GM12878 (cell line): ENCODE data around the gene PLCG2. TPM values are rescaled to one million over a fixed set of nuclear protein-coding genes. Genes with fewer than 3 reads are reported as not detected.

Source experiments
- ATAC-seq: fragments of 200-7000 bp; cut with Tn5 transposase; 3 replicates; pipeline ENCODE4 v1.9.1; 2020; ENCODE audit warnings: mild to moderate bottlenecking, moderate library complexity
- BruUV-seq: library from RNA; stranded (reverse); fragments of 400-500 nt; replicated peaks from 2 replicates; lab custom pipeline; 2021; lab: Mats Ljungman, UMichigan
- CTCF ChIA-PET: fragments of 300-600 bp; sonication (Branson Sonifier 250); formaldehyde crosslinking; extraction: SDS; loops from one replicate; lab custom pipeline; 2021; ENCODE audit warnings: inconsistent platforms; lab: Yijun Ruan, JAX
- POLR2A ChIA-PET: fragments of 350-600 bp; formaldehyde crosslinking; extraction: SDS; loops from one replicate; lab custom pipeline; 2021; ENCODE audit warnings: inconsistent platforms; lab: Charles Lee
- RAD21 ChIA-PET: fragments of 300-600 bp; sonication (Branson Sonifier 250); formaldehyde crosslinking; loops from one replicate; lab custom pipeline; 2023; ENCODE audit warnings: antibody characterized with exemption; ENCODE audit not compliant: unreplicated experiment; lab: Charles Lee
- SMC1A ChIA-PET: fragments of 300-600 bp; sonication (Branson Sonifier 250); formaldehyde crosslinking; loops from one replicate; lab custom pipeline; 2023; ENCODE audit not compliant: unreplicated experiment, uncharacterized antibody; lab: Charles Lee
- DNase-seq: peaks from one replicate; pipeline ENCODE4 v3.0.0-alpha.2; 2011; ENCODE audit warnings: low read depth, low spot score
- FAIRE-seq: peaks from 3 replicates; lab custom pipeline; 2011; peaks lifted over from hg19 to GRCh38; lab: Jason Lieb, UNC
- H2AFZ ChIP-seq: 2 replicates; pipeline ENCODE4 v1.6.0; 2011; ENCODE audit warnings: low read depth, low read length, control low read depth; ENCODE audit not compliant: control insufficient read depth
- H3K27ac ChIP-seq: 2 replicates; pipeline ENCODE4 v1.5.1; 2011; ENCODE audit warnings: control low read depth; ENCODE audit not compliant: control insufficient read depth, insufficient read depth
- H3K27me3 ChIP-seq, 2 experiments: replicated peaks in 1 of 2; 2 replicates each; pipeline versions ENCODE4 v1.6.0 to v1.6.1; 2011; ENCODE audit warnings: low read length in 1 of 2; ENCODE audit not compliant: control insufficient read depth in 2 of 2, insufficient read depth in 2 of 2
- H3K36me3 ChIP-seq, 2 experiments: 2 replicates each; pipeline ENCODE4 v1.5.1; 2011; ENCODE audit warnings: low read length in 1 of 2; ENCODE audit not compliant: control insufficient read depth in 2 of 2, insufficient read depth in 2 of 2
- H3K4me1 ChIP-seq: 2 replicates; pipeline ENCODE4 v1.6.1; 2011; ENCODE audit warnings: mild to moderate bottlenecking, low read length, moderate library complexity, mixed read lengths; ENCODE audit not compliant: control insufficient read depth, insufficient read depth
- H3K4me2 ChIP-seq: 2 replicates; pipeline ENCODE4 v1.6.0; 2011; ENCODE audit warnings: control low read depth; ENCODE audit not compliant: control insufficient read depth, insufficient read depth
- H3K4me3 ChIP-seq: fragments of 200-600 bp; sonication (generic); 2 replicates; pipeline ENCODE4 v1.5.1; 2016
- H3K79me2 ChIP-seq: 2 replicates; pipeline ENCODE4 v1.6.0; 2011; ENCODE audit warnings: low read length; ENCODE audit not compliant: control insufficient read depth, insufficient read depth
- H3K9ac ChIP-seq: 2 replicates; pipeline ENCODE4 v1.8.0; 2011; ENCODE audit warnings: low read length, control low read depth, mixed read lengths; ENCODE audit not compliant: control insufficient read depth, insufficient read depth
- H3K9me3 ChIP-seq: replicated peaks from 3 replicates; pipeline ENCODE4 v1.5.1; 2011; ENCODE audit warnings: mild to moderate bottlenecking, low read length; ENCODE audit not compliant: control insufficient read depth, insufficient read depth
- H4K20me1 ChIP-seq: 2 replicates; pipeline ENCODE4 v1.6.0; 2011; ENCODE audit not compliant: control insufficient read depth, insufficient read depth
- CBX5 ChIP-seq: sonication (generic); IDR thresholded peaks from 2 replicates; pipeline ENCODE4 v1.6.1; 2016; ENCODE audit warnings: low read depth, moderate library complexity, mild to moderate bottlenecking, inconsistent platforms
- EED ChIP-seq: sonication (generic); IDR thresholded peaks from 2 replicates; pipeline ENCODE4 v1.6.1; 2016; ENCODE audit warnings: antibody characterized with exemption, low read depth
- MXI1 ChIP-seq: fragments of 150-350 bp; IDR thresholded peaks from 2 replicates; pipeline ENCODE4 v1.6.1; 2011; ENCODE audit warnings: low read depth, mild to moderate bottlenecking, inconsistent platforms, low read length, improper control_type of control experiment
- NFYB ChIP-seq: IDR thresholded peaks from 2 replicates; pipeline ENCODE4 v1.6.1; 2011; ENCODE audit warnings: low read depth, mild to moderate bottlenecking, low read length, improper control_type of control experiment, moderate library complexity; ENCODE audit not compliant: insufficient read depth
- PRDM15 ChIP-seq: fragments of 450-650 bp; formaldehyde crosslinking; IDR thresholded peaks from 2 replicates; pipeline ENCODE4 v1.4.0; 2020; ENCODE audit warnings: mild to moderate bottlenecking, moderate library complexity
- SPI1 ChIP-seq: IDR thresholded peaks from 2 replicates; pipeline ENCODE4 v1.6.1; 2011; ENCODE audit warnings: low read depth, mild to moderate bottlenecking, low read length, moderate library complexity, borderline replicate concordance; ENCODE audit not compliant: insufficient read depth
- SREBF1 ChIP-seq: IDR thresholded peaks from 2 replicates; pipeline ENCODE4 v1.6.1; 2012; ENCODE audit warnings: mild to moderate bottlenecking, low read length
- WRNIP1 ChIP-seq: IDR thresholded peaks from 2 replicates; pipeline ENCODE4 v1.6.1; 2011; ENCODE audit warnings: low read depth, low read length, improper control_type of control experiment, borderline replicate concordance
- ZNF687 ChIP-seq: fragments of 450-650 bp; IDR thresholded peaks from 2 replicates; pipeline ENCODE4 v1.6.1; 2017; ENCODE audit warnings: mild to moderate bottlenecking, moderate library complexity
- WGBS: methylation state at CpG from one replicate; pipeline ENCODE4 v1.1.6; 2016; ENCODE audit warnings: low lambda C conversion rate; ENCODE audit not compliant: insufficient replicate concordance, insufficient coverage; ENCODE audit errors: missing lambda C conversion rate; 5-methylcytosine and 5-hydroxymethylcytosine counted together
- in situ Hi-C: fragments of 300-500 bp; cut with MboI; formaldehyde crosslinking; loops from 9 replicates; pipeline ENCODE4 v1.14.3; 2018; ENCODE audit warnings: mixed read lengths
- intact Hi-C: fragments of 100-400 bp; cut with micrococcal nuclease; formaldehyde crosslinking; loops from one replicate; pipeline ENCODE4 v1.14.2; 2022; ENCODE audit not compliant: unreplicated experiment
- polyA plus RNA-seq, 11 experiments: library from polyadenylated mRNA; depleted of rRNA in 4 of 11; unstranded in 6 of 11; stranded (reverse) in 5 of 11; fragments of >200 nt; fragmentation: Nextera tagmentation in 4 of 11; fragmentation: Illumina TruSeq in 1 of 11; extraction: Ambion mirVana in 4 of 11; extraction: Trizol in 1 of 11; gene quantifications; 1 replicate in 1 of 11; 2 replicates in 10 of 11; pipeline versions ENCODE4 v1.2.1 to v1.2.3, GENCODE V29; 2011 to 2016; ENCODE audit warnings: inconsistent platforms in 2 of 11, missing spikeins in 2 of 11, low read depth in 1 of 11
- total RNA-seq, 4 experiments: library from RNA; depleted of rRNA in 3 of 4; stranded (reverse); fragments of >200 nt in 3 of 4; fragmentation: Illumina TruSeq in 1 of 4; extraction: Trizol in 1 of 4; gene quantifications; 2 replicates each; pipeline versions ENCODE4 v1.2.1 to v1.2.3, GENCODE V29; 2013 to 2021

Gene PLCG2
- total and polyA plus RNA-seq, 10 of the 15 experiments (the other 5 are each of a cell fraction or from before 2014, with no cell fraction given) = 47.6 to 256 (median 149) TPM

- BruUV-seq = no TSS peak
- WGBS = 98% methylated on average over 4 of the region's 4 CpGs
- SMC1A ChIA-PET = no interaction called here
- CTCF ChIA-PET = interaction anchor here (1.1 kb wide), 1 partner anchor 11 kb away, joined by 3 read pairs; no protein-coding TSS in a partner anchor
- Histone ChIP-seq H3K9me3 (no peaks in the 10 kb centered on the region), H4K20me1 (no peaks in the 10 kb centered on the region), H3K36me3 (peaks cover 42 to 61% of the 10 kb centered on the region in 2 experiments), H3K4me3 (no peak overlapping the region), H3K27me3 (no peaks in the 10 kb centered on the region), H2AFZ (no peak overlapping the region), H3K27ac (no peak overlapping the region), H3K4me2 (no peak overlapping the region), H3K9ac (no peak overlapping the region), H3K79me2 (no peaks in the 10 kb centered on the region), H3K4me1 (no peaks in the 10 kb centered on the region)
- ATAC-seq (no peak), FAIRE-seq (no peak), DNase-seq (no peak)
- TF ChIP-seq SPI1 = no peak
- no peak for TF ChIP-seq CBX5
- no peak for TF ChIP-seq EED
- TF ChIP-seq NFYB = no peak
- TF ChIP-seq MXI1 = no peak
- no peak for TF ChIP-seq PRDM15 (CRISPR knock-in tag)
- TF ChIP-seq SREBF1 = no peak
- no peak for TF ChIP-seq ZNF687
- no peak for TF ChIP-seq WRNIP1
- RAD21 ChIA-PET = no interaction called here
- POLR2A ChIA-PET = no interaction called here
- intact Hi-C loops (no loop called here), in situ Hi-C loops (no loop called here)
These were observed 153.6 kb downstream of the PLCG2 start for GRCh38 chr16:81932668-81933067.
